Pancreas (tissue), 10 donors: ENCODE results near the gene PRICKLE2. TPM values are rescaled to one million over a fixed set of nuclear protein-coding genes. Genes with fewer than 3 reads are reported as not detected.

ENCODE experiments used
- ATAC-seq, 4 donors: fragments of 200-7000 bp; cut with Tn5 transposase; one replicate each; pipeline versions ENCODE4 v1.8.0 to v1.9.1; 2020; ENCODE audit warnings: mild to moderate bottlenecking in 4 of 4, moderate library complexity in 4 of 4
- DNase-seq, 6 donors: peaks; one replicate each; pipeline ENCODE4 v3.0.0-alpha.2; 2020
- FAIRE-seq: peaks from 2 replicates; lab custom pipeline; 2012; peaks lifted over from hg19 to GRCh38; lab: Jason Lieb, UNC
- H3K27ac ChIP-seq, 4 donors: fragments of 200-600 bp; sonication (generic); 1 replicate in 3 of 4; 2 replicates in 1 of 4; pipeline versions ENCODE4 v1.5.0 to v1.8.0; 2020
- H3K27me3 ChIP-seq, 4 donors: fragments of 200-600 bp; one replicate each; pipeline ENCODE4 v1.8.0; 2021
- H3K36me3 ChIP-seq, 3 donors: fragments of 200-600 bp; sonication (generic) in 1 of 3; one replicate each; pipeline versions ENCODE4 v1.5.0 to v1.8.0; 2020 to 2021
- H3K4me1 ChIP-seq, 3 donors: fragments of 200-600 bp; one replicate each; pipeline ENCODE4 v1.8.0; 2021
- H3K4me3 ChIP-seq, 4 donors: fragments of 200-600 bp; sonication (generic) in 2 of 4; one replicate each; pipeline versions ENCODE4 v1.5.0 to v1.8.0; 2020 to 2021
- H3K9me3 ChIP-seq, 4 donors: fragments of 200-600 bp; one replicate each; pipeline ENCODE4 v1.8.0; 2021
- CTCF ChIP-seq, 4 donors: fragments of 200-600 bp; sonication (generic) in 3 of 4; IDR thresholded peaks; one replicate each; pipeline versions ENCODE4 v1.5.0 to v1.8.0; 2021; ENCODE audit warnings: antibody characterized with exemption in 4 of 4
- WGBS, 2 donors: extraction: QIAGEN DNeasy Blood & Tissue Kit; methylation state at CpG; one replicate each; pipeline ENCODE4 v1.1.7; 2013; 5-methylcytosine and 5-hydroxymethylcytosine counted together
- intact Hi-C, 3 donors: fragments of 100-400 bp; cut with DNase I; formaldehyde crosslinking; loops; one replicate each; pipeline versions ENCODE4 v1.11.1 to v1.14.2; 2022
- polyA plus RNA-seq, 2 donors: library from polyadenylated mRNA; stranded (reverse); fragments of 200-250 nt; gene quantifications; one replicate each; pipeline ENCODE4 v1.2.3, GENCODE V29; 2013
- total RNA-seq, 6 donors: library from RNA; stranded (reverse); fragmentation: NEBNext Ultra II Directional in 4 of 6; extraction: Animal tissue kit (Norgen Biotek cat#: 25700) in 4 of 6; gene quantifications; one replicate each; pipeline versions ENCODE4 v1.2.1 to v1.2.4, GENCODE V29; 2021 to 2023
- donor health status: healthy with polysubstance abuse.
- donor health status: DM: no; HTN: no; CAD: no; lungs with moderate emphysema.
- donor health status: DM: no; HTN: no; CAD: no.
- donor health status: control.
- donor health status: control.
- donor health status: Bipolar disorder and iron deficiency.
- donor health status: DM: yes; HTN: yes; CAD: no.
- donor health status: DM: no; HTN: no; CAD: no.
- donor health status: DM: no; HTN: no; CAD: no.
- donor health status: DM: yes; HTN: yes; CAD: no.

The PRICKLE2 gene
- total and polyA plus RNA-seq, 8 donors = 1.5 to 13.9 (median 7.2) TPM

GRCh38 chr3:64138656-64139375 lies 86.5 kb downstream of the PRICKLE2 start:
- Histone ChIP-seq H3K9me3 (no peaks in the 10 kb centered on the region), H3K4me3 (no peak overlapping the region), H3K27me3 (no peaks in the 10 kb centered on the region), H3K36me3 (no peaks in the 10 kb centered on the region), H3K27ac (no peak overlapping the region), H3K4me1 (no peaks in the 10 kb centered on the region)
- intact Hi-C loops = no loop called here
- 76 to 77% methylated on average over 2 of the region's 2 CpGs for whole genome bisulfite sequencing, 2 donors
- TF ChIP-seq CTCF (IDR thresholded peaks at IDR 0.05) = no peak
- FAIRE-seq (no peak), DNase-seq (no peak), ATAC-seq (peak in 2 of 4 donors; percentile 44 to 51)

- H3K9me3 ChIP-seq = no peaks in the 10 kb centered on the region
Observed at GRCh38 chr3:64138046-64138445, 87.2 kb downstream of the PRICKLE2 start.

GRCh38 chr3:64134882-64135281 lies 90.4 kb downstream of the PRICKLE2 start:
- no peaks in the 10 kb centered on the region for H3K36me3 ChIP-seq
- intact Hi-C loops = no loop called here
- H3K27ac ChIP-seq = no peak overlapping the region
- FAIRE-seq = no peak
- no peak for DNase-seq
- no peaks in the 10 kb centered on the region for H3K27me3 ChIP-seq
- H3K9me3 ChIP-seq = no peaks in the 10 kb centered on the region
- no peak overlapping the region for H3K4me3 ChIP-seq
- H3K4me1 ChIP-seq = no peaks in the 10 kb centered on the region
- WGBS, 2 donors = 67 to 71% methylated on average over 3 of the region's 3 CpGs
- ATAC-seq = no peak
- TF ChIP-seq CTCF (IDR thresholded peaks at IDR 0.05) = no peak

More at GRCh38 chr3:64138046-64138445, 87.2 kb downstream of the PRICKLE2 start:
- no peak for FAIRE-seq
- Histone ChIP-seq H3K27ac (no peak overlapping the region), H3K4me3 (no peak overlapping the region), H3K27me3 (no peaks in the 10 kb centered on the region), H3K4me1 (no peaks in the 10 kb centered on the region), H3K36me3 (no peaks in the 10 kb centered on the region)
- no peak for DNase-seq
- intact Hi-C loops = no loop called here
- 52 to 66% methylated on average over 1 of the region's 1 CpG for WGBS, 2 donors
- TF ChIP-seq CTCF (IDR thresholded peaks at IDR 0.05) = no peak
- no peak for ATAC-seq

- Histone ChIP-seq H3K27me3 (no peaks in the 10 kb centered on the region), H3K27ac (no peak overlapping the region), H3K4me3 (no peak overlapping the region), H3K9me3 (no peaks in the 10 kb centered on the region), H3K36me3 (no peaks in the 10 kb centered on the region), H3K4me1 (no peaks in the 10 kb centered on the region)
- TF ChIP-seq CTCF (IDR thresholded peaks at IDR 0.05) = no peak
- WGBS, 2 donors = 95 to 99% methylated on average over 6 of the region's 6 CpGs
- intact Hi-C loops = no loop called here
- no peak for ATAC-seq
- FAIRE-seq = no peak
- no peak for DNase-seq
Observed at GRCh38 chr3:64133987-64134386, 91.3 kb downstream of the PRICKLE2 start.

GRCh38 chr3:64133272-64133671 lies 92.0 kb downstream of the PRICKLE2 start:
- Histone ChIP-seq H3K4me1 (no peaks in the 10 kb centered on the region), H3K9me3 (no peaks in the 10 kb centered on the region), H3K27me3 (no peaks in the 10 kb centered on the region), H3K36me3 (no peaks in the 10 kb centered on the region), H3K4me3 (no peak overlapping the region), H3K27ac (no peak overlapping the region)
- FAIRE-seq = no peak
- no peak for TF ChIP-seq CTCF (IDR thresholded peaks at IDR 0.05)
- WGBS, 2 donors = 75 to 79% methylated on average over 2 of the region's 2 CpGs
- ATAC-seq = no peak
- intact Hi-C loops = no loop called here
- DNase-seq = no peak
